Measurements from ENCODE around the gene PACC1.

The PACC1 gene

GRCh38 chr1:212437179-212437798 lies 22.6 kb upstream of the PACC1 start:
- no peak for DNase-seq (ENCODE audit: low spot score)

- DNase-seq (ENCODE audit: low spot score) = no peak
Observed at GRCh38 chr1:212434992-212435391, 20.3 kb upstream of the PACC1 start.

GRCh38 chr1:212433577-212434462 lies 19.1 kb upstream of the PACC1 start:
- DNase-seq (ENCODE audit: low spot score) = peak; percentile 16

GRCh38 chr1:212432661-212433576 lies 18.2 kb upstream of the PACC1 start, which contains the start of gene NENF:
Gene NENF, plus strand, starts transcription at chr1:212432920. Its CDS starts 24 bp downstream, at chr1:212432944.
- peak; percentile 86 for DNase-seq (ENCODE audit: low spot score)

GRCh38 chr1:212432272-212432660 lies 17.6 kb upstream of the PACC1 start:
- peak; percentile 29 for DNase-seq (ENCODE audit: low spot score)

- no peak for DNase-seq (ENCODE audit: low spot score)
Observed at GRCh38 chr1:212431644-212432043, 17.0 kb upstream of the PACC1 start.

GRCh38 chr1:212430955-212431394 lies 16.3 kb upstream of the PACC1 start:
- no peak for DNase-seq (ENCODE audit: low spot score)

- no peak for DNase-seq (ENCODE audit: low spot score)
Observed at GRCh38 chr1:212430416-212430815, 15.7 kb upstream of the PACC1 start.

GRCh38 chr1:212428496-212428895 lies 13.8 kb upstream of the PACC1 start:
- DNase-seq (ENCODE audit: low spot score) = no peak

GRCh38 chr1:212423879-212424278 lies 9.2 kb upstream of the PACC1 start:
- no peak for DNase-seq (ENCODE audit: low spot score)

- DNase-seq (ENCODE audit: low spot score) = no peak
Observed at GRCh38 chr1:212421165-212421564, 6.5 kb upstream of the PACC1 start.

GRCh38 chr1:212415107-212415841 lies 588 bp upstream of the PACC1 start:
- DNase-seq (ENCODE audit: low spot score) = no peak

GRCh38 chr1:212413902-212414327 lies 771 bp downstream of the PACC1 start:
- DNase-seq (ENCODE audit: low spot score) = peak; percentile 36

- no peak for DNase-seq (ENCODE audit: low spot score)
Observed at GRCh38 chr1:212412374-212412773, 2.3 kb downstream of the PACC1 start.

- no peak for DNase-seq (ENCODE audit: low spot score)
Observed at GRCh38 chr1:212410231-212410820, 4.4 kb downstream of the PACC1 start.

GRCh38 chr1:212402666-212403321 lies 11.9 kb downstream of the PACC1 start:
- peak; percentile 52 for DNase-seq (ENCODE audit: low spot score)

GRCh38 chr1:212401838-212402582 lies 12.7 kb downstream of the PACC1 start:
- peak; percentile 86 for DNase-seq (ENCODE audit: low spot score)

- no peak for DNase-seq (ENCODE audit: low spot score)
Observed at GRCh38 chr1:212401042-212401441, 13.6 kb downstream of the PACC1 start.

GRCh38 chr1:212397171-212397570 lies 17.5 kb downstream of the PACC1 start:
- DNase-seq (ENCODE audit: low spot score) = no peak

GRCh38 chr1:212396638-212397037 lies 18.0 kb downstream of the PACC1 start:
- DNase-seq (ENCODE audit: low spot score) = peak; percentile 24
